ENCODE measurements around the gene PPARG.

PPARG gene

DNA sequence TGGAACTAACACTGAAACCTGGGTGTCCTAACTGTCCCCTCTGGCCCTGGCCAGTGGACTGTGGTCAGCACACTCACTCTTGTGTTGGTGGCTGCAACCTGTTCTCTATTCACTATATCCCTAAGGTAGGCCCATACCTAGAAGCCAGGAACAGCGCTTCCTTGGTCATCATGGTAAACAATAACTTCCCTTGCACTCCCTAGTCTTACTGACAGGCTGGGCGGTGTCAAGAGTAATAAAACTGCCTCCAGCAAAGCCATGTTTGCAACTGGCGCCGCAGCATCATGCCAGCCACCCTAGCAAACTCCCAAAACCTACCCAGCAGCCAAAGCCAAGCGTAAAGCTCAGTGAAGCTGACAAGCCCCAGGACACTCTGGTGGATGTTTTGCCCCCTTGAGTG lies 132.3 kb downstream of the PPARG start:
- H3K4me1 ChIP-seq (ENCODE audit: control insufficient read depth, low read length): no peaks in the 10 kb centered on the region
- H3F3A ChIP-seq (ENCODE audit: control insufficient read depth, insufficient read depth): no peaks in the 10 kb centered on the region
- H3K9me2 ChIP-seq (replicated peaks; ENCODE audit: control insufficient read depth, low read length): no peaks in the 10 kb centered on the region
- H3K36me3 ChIP-seq (ENCODE audit: control insufficient read depth, low read length): no peaks in the 10 kb centered on the region
- H3K4me3 ChIP-seq (ENCODE audit: low read length): no peak overlapping the region
- H3K9me3 ChIP-seq (ENCODE audit: control insufficient read depth, insufficient read depth, low read length): no peaks in the 10 kb centered on the region
- H3K4me2 ChIP-seq (ENCODE audit: low read length): no peak overlapping the region
- H3K79me2 ChIP-seq (ENCODE audit: control insufficient read depth, low read length): no peaks in the 10 kb centered on the region
- no peak overlapping the region for H3K27ac ChIP-seq (ENCODE audit: low read depth, low read length)
- no peak for TF ChIP-seq EZH2phosphoT487 (IDR thresholded peaks at IDR 0.05; ENCODE audit: borderline replicate concordance, low read length)
- TF ChIP-seq, protein P1, sequence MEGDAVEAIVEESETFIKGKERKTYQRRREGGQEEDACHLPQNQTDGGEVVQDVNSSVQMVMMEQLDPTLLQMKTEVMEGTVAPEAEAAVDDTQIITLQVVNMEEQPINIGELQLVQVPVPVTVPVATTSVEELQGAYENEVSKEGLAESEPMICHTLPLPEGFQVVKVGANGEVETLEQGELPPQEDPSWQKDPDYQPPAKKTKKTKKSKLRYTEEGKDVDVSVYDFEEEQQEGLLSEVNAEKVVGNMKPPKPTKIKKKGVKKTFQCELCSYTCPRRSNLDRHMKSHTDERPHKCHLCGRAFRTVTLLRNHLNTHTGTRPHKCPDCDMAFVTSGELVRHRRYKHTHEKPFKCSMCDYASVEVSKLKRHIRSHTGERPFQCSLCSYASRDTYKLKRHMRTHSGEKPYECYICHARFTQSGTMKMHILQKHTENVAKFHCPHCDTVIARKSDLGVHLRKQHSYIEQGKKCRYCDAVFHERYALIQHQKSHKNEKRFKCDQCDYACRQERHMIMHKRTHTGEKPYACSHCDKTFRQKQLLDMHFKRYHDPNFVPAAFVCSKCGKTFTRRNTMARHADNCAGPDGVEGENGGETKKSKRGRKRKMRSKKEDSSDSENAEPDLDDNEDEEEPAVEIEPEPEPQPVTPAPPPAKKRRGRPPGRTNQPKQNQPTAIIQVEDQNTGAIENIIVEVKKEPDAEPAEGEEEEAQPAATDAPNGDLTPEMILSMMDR (IDR thresholded peaks at IDR 0.05; ENCODE audit: low read depth, low read length, poor library complexity, severe bottlenecking): no peak
- no peaks in the 10 kb centered on the region for H4K20me1 ChIP-seq (ENCODE audit: control insufficient read depth, insufficient read depth, low read depth, low read length)
- H3K27me3 ChIP-seq (ENCODE audit: control insufficient read depth, low read length): peaks cover 20% of the 10 kb centered on the region

DNA sequence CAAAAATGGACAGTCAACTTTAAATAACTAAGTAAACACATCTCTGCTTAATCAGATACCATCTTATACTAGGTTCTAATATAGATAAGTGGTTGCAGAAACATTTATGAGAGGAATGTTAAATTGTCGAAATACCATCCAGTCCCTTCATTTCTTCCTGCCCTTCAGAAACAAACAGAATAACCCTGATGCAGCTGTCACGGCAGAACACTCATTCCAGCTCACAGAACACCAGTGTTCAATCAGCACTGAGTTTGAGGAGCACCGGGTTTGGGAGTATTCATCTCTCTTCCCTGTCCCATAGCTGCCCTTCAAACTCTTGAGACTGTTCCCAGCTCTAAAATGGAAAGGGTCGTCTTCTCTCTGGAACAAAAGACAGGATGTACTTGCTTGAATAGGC lies 134.3 kb downstream of the PPARG start:
- H3F3A ChIP-seq (ENCODE audit: control insufficient read depth, insufficient read depth): no peaks in the 10 kb centered on the region
- H3K4me1 ChIP-seq (ENCODE audit: control insufficient read depth, low read length): no peaks in the 10 kb centered on the region
- peaks cover 15% of the 10 kb centered on the region for H3K27me3 ChIP-seq (ENCODE audit: control insufficient read depth, low read length)
- H3K4me2 ChIP-seq (ENCODE audit: low read length): no peak overlapping the region
- no peak for TF ChIP-seq EZH2phosphoT487 (IDR thresholded peaks at IDR 0.05; ENCODE audit: borderline replicate concordance, low read length)
- TF ChIP-seq, protein P1 (IDR thresholded peaks at IDR 0.05; ENCODE audit: low read depth, low read length, poor library complexity, severe bottlenecking): no peak
- H3K36me3 ChIP-seq (ENCODE audit: control insufficient read depth, low read length): no peaks in the 10 kb centered on the region
- H3K79me2 ChIP-seq (ENCODE audit: control insufficient read depth, low read length): no peaks in the 10 kb centered on the region
- H4K20me1 ChIP-seq (ENCODE audit: control insufficient read depth, insufficient read depth, low read depth, low read length): no peaks in the 10 kb centered on the region
- no peak overlapping the region for H3K4me3 ChIP-seq (ENCODE audit: low read length)
- H3K9me3 ChIP-seq (ENCODE audit: control insufficient read depth, insufficient read depth, low read length): no peaks in the 10 kb centered on the region
- no peak overlapping the region for H3K27ac ChIP-seq (ENCODE audit: low read depth, low read length)
- H3K9me2 ChIP-seq (replicated peaks; ENCODE audit: control insufficient read depth, low read length): no peaks in the 10 kb centered on the region

DNA sequence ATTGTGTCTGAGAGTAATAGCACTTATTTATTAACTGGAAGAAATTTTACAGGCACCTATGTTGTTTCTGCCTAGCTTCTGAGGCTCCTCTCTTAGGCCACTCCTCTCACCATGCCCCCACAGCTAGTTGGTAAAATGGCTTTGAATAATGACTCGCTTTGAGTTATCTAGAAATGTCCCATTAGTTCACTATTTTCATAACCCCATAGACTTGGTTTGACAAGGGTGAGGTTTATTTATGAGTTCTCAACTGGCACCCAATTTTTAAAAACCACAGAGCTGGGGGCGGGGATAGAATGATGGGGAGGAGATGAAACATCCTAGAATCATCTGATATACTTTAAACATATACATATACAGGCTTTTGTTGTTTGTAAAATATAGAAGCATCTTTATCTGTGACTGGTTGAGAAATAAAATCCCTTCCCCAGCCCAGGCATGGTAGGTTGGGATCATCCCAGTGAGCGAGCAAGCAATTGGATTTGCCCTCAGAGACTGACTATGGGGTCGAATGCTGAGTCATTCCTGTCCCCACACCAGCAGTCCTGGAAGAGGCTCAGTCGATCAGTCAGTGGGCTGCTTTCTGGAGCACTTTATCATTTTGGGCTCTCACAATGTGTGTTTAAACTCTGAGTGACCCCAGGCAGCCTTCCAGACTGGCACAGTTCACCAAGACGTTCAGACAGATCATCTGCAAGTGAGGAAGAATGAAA lies 135.2 kb downstream of the PPARG start:
- TF ChIP-seq, protein P1 (IDR thresholded peaks at IDR 0.05; ENCODE audit: low read depth, low read length, poor library complexity, severe bottlenecking): no peak
- TF ChIP-seq EZH2phosphoT487 (IDR thresholded peaks at IDR 0.05; ENCODE audit: borderline replicate concordance, low read length): no peak
- Histone ChIP-seq H3K4me3 (ENCODE audit: low read length) (no peak overlapping the region), H3K27ac (ENCODE audit: low read depth, low read length) (no peak overlapping the region)

More for the DNA sequence above, 135.2 kb downstream of the PPARG start:
- H3K9me2 ChIP-seq (replicated peaks; ENCODE audit: control insufficient read depth, low read length): no peaks in the 10 kb centered on the region
- H3K27me3 ChIP-seq (ENCODE audit: control insufficient read depth, low read length): peaks cover 18% of the 10 kb centered on the region
- H3K36me3 ChIP-seq (ENCODE audit: control insufficient read depth, low read length): no peaks in the 10 kb centered on the region
- no peaks in the 10 kb centered on the region for H4K20me1 ChIP-seq (ENCODE audit: control insufficient read depth, insufficient read depth, low read depth, low read length)
- H3K79me2 ChIP-seq (ENCODE audit: control insufficient read depth, low read length): no peaks in the 10 kb centered on the region
- no peaks in the 10 kb centered on the region for H3K4me1 ChIP-seq (ENCODE audit: control insufficient read depth, low read length)
- no peaks in the 10 kb centered on the region for H3K9me3 ChIP-seq (ENCODE audit: control insufficient read depth, insufficient read depth, low read length)
- no peak overlapping the region for H3K4me2 ChIP-seq (ENCODE audit: low read length)
- H3F3A ChIP-seq (ENCODE audit: control insufficient read depth, insufficient read depth): no peaks in the 10 kb centered on the region

Data from DOHH2 (cell line).